H1 (cell line): ENCODE data around the gene FRS2. TPM values are rescaled to one million over a fixed set of nuclear protein-coding genes. Genes with fewer than 3 reads are reported as not detected.
A peak's percentile ranks its signal among the peaks of the same experiment; 100 is the strongest.

Experiments used
- CTBP2 ChIP-seq: IDR thresholded peaks from 2 replicates; pipeline ENCODE4 v1.7.0; 2011; ENCODE audit warnings: borderline replicate concordance, mild to moderate bottlenecking, moderate library complexity, mixed read lengths, low read length; ENCODE audit not compliant: insufficient read depth, insufficient read length
- HDAC6 ChIP-seq: IDR thresholded peaks from one replicate; pipeline ENCODE4 v1.7.1; 2012; ENCODE audit warnings: low read depth, mild to moderate bottlenecking, inconsistent platforms, low read length, moderate library complexity
- JUND ChIP-seq: IDR thresholded peaks from 2 replicates; pipeline ENCODE4 v1.6.1; 2011; ENCODE audit warnings: mild to moderate bottlenecking, improper control_type of control experiment, low read length
- KDM5A ChIP-seq: fragments of 200-600 bp; IDR thresholded peaks from 2 replicates; pipeline ENCODE4 v1.7.1; 2012; ENCODE audit warnings: mild to moderate bottlenecking, low read length, inconsistent platforms, mixed read lengths
- NRF1 ChIP-seq: IDR thresholded peaks from 2 replicates; pipeline ENCODE4 v1.6.1; 2011; ENCODE audit warnings: mild to moderate bottlenecking, low read depth, low read length, improper control_type of control experiment
- PHF8 ChIP-seq: fragments of 200-600 bp; sonication (generic); conservative IDR thresholded peaks from 2 replicates; pipeline ENCODE4 v1.7.1; 2012; ENCODE audit warnings: low read depth, mild to moderate bottlenecking, inconsistent platforms, low read length, moderate library complexity
- POLR2A ChIP-seq, 2 experiments: IDR thresholded peaks; 1 replicate in 1 of 2; 2 replicates in 1 of 2; pipeline ENCODE4 v1.6.1; 2011; ENCODE audit warnings: low read depth in 2 of 2, low read length in 2 of 2, mild to moderate bottlenecking in 2 of 2; ENCODE audit errors: control extremely low read depth in 1 of 2
- RXRA ChIP-seq: IDR thresholded peaks from 2 replicates; pipeline ENCODE4 v1.6.1; 2011; ENCODE audit warnings: low read depth, mild to moderate bottlenecking, low read length, moderate library complexity; ENCODE audit not compliant: insufficient read depth
- TBP ChIP-seq: IDR thresholded peaks from 2 replicates; pipeline ENCODE4 v1.6.1; 2011; ENCODE audit warnings: low read depth, low read length, improper control_type of control experiment
- TEAD4 ChIP-seq: IDR thresholded peaks from 2 replicates; pipeline ENCODE4 v1.6.1; 2012; ENCODE audit warnings: low read depth, low read length, inconsistent platforms, mixed read lengths
- polyA plus RNA-seq, 7 experiments: library from polyadenylated mRNA; depleted of rRNA in 3 of 7; stranded (reverse) in 5 of 7; unstranded in 2 of 7; fragments of >200 nt in 5 of 7; fragments of 200-250 nt in 2 of 7; gene quantifications; 1 replicate in 5 of 7; 2 replicates in 1 of 7; 4 replicates in 1 of 7; pipeline versions ENCODE4 v1.2.1 to v1.2.3, GENCODE V29; 2011 to 2013; ENCODE audit warnings: missing spikeins in 2 of 7, mixed read lengths in 2 of 7
- total RNA-seq: library from RNA; stranded (reverse); fragmentation: NEBNext Ultra II Directional; extraction: Animal tissue kit (Norgen Biotek cat#: 25700); gene quantifications from 2 replicates; pipeline ENCODE4 v1.2.1, GENCODE V29; 2021
- TF ChIP-seq, protein P1 (sequence below): IDR thresholded peaks from 2 replicates; pipeline ENCODE4 v1.6.1; 2012; ENCODE audit warnings: low read length, inconsistent platforms

The FRS2 gene
- total and polyA plus RNA-seq, 2 of the 8 experiments (the other 6 are each of a cell fraction or from before 2014, with no cell fraction given) = 10.3 to 35.8 TPM

DNA sequence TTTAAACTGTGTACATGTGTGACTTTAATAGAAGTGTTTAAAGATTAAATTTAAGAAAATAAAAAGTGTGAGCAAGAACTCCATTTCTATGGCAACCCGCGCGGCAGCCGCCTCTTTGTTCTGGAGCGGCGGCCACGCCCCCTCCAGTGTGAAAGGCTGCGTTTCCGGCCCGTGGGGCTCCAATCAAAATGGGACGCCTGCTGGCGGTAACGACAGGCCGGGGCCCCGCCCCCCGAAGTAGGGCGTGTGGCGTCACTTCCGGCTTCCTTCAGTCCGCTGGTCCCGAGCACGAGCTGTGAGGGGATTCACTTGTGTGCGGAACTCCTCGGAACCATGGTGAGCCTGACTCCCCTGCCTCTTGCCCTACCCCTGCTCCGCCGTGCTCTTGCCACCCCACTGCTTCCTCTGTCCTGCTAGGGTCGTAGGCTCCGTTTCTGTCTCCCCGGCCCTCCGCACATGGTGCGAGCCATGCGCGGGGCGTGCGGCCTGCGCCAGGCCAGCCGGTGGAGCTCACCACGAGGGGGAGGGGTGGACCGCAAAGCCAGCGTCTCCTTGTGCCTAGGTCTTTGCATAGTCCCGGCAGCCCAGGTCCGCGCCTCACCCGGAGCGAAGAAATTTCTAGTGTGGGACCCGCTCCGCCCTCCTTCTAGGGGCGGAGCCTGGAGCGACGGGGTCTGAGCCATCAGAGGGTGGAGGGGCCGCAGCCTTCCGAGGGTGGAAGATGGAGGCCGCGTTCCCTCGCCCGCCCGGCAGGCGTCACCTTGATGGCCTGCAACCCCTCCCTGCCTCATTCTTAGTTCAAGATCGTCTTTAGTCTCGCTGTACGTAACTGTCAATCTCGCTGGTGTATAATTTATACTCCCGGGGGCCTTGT is 115.2 kb downstream of the FRS2 start, which contains the start of gene CCT2 (continued):
- TF ChIP-seq TBP = peak; percentile 92
- no peak for TF ChIP-seq NRF1
- no peak for TF ChIP-seq HDAC6
- TF ChIP-seq PHF8 = peak; percentile 100
- TF ChIP-seq KDM5A = no peak
- no peak for TF ChIP-seq CTBP2
- no peak for TF ChIP-seq RXRA
- TF ChIP-seq, protein P1, sequence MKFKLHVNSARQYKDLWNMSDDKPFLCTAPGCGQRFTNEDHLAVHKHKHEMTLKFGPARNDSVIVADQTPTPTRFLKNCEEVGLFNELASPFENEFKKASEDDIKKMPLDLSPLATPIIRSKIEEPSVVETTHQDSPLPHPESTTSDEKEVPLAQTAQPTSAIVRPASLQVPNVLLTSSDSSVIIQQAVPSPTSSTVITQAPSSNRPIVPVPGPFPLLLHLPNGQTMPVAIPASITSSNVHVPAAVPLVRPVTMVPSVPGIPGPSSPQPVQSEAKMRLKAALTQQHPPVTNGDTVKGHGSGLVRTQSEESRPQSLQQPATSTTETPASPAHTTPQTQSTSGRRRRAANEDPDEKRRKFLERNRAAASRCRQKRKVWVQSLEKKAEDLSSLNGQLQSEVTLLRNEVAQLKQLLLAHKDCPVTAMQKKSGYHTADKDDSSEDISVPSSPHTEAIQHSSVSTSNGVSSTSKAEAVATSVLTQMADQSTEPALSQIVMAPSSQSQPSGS = no peak
- TF ChIP-seq TEAD4 = no peak
- peak; percentile 92 to 98 for TF ChIP-seq POLR2A (IDR thresholded peaks at IDR 0.05; ENCODE audit: control extremely low read depth in 1 of 2, low read depth in 2 of 2, low read length in 2 of 2)
- TF ChIP-seq JUND = peak; percentile 49; the same call in 1 of the 2 replicates
